ENCODE measurements around the gene RASGRP4.

DNA sequence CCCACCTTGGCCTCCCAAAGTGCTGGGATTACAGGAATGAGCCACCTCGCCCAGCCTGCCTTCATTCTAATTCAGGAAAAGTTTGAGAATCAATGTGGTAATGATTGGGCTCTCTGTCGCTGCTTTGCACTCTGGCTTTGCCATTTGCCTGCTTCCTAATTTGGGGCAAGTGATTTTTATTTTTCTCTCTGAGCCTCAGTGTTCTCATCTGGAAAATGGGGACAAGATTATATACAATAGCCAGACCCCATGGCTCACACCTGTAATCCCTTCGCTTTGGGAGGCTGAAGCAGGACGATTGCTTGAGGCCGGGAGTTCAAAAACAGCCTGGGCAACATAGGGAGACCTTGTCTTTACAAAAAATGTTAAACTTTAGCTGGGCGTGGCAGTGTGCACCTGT is 11.3 kb upstream of the RASGRP4 start:
- TF ChIP-seq, protein P1, sequence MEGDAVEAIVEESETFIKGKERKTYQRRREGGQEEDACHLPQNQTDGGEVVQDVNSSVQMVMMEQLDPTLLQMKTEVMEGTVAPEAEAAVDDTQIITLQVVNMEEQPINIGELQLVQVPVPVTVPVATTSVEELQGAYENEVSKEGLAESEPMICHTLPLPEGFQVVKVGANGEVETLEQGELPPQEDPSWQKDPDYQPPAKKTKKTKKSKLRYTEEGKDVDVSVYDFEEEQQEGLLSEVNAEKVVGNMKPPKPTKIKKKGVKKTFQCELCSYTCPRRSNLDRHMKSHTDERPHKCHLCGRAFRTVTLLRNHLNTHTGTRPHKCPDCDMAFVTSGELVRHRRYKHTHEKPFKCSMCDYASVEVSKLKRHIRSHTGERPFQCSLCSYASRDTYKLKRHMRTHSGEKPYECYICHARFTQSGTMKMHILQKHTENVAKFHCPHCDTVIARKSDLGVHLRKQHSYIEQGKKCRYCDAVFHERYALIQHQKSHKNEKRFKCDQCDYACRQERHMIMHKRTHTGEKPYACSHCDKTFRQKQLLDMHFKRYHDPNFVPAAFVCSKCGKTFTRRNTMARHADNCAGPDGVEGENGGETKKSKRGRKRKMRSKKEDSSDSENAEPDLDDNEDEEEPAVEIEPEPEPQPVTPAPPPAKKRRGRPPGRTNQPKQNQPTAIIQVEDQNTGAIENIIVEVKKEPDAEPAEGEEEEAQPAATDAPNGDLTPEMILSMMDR (tag by site-specific recombination; IDR thresholded peaks at IDR 0.05), result no peak
- no peak for TF ChIP-seq BCL11A (tag by site-specific recombination; IDR thresholded peaks at IDR 0.05; ENCODE audit: low read depth)
- TF ChIP-seq ZFP41 (tag by site-specific recombination; IDR thresholded peaks at IDR 0.05; ENCODE audit: borderline replicate concordance), result no peak
- TF ChIP-seq, protein P2, sequence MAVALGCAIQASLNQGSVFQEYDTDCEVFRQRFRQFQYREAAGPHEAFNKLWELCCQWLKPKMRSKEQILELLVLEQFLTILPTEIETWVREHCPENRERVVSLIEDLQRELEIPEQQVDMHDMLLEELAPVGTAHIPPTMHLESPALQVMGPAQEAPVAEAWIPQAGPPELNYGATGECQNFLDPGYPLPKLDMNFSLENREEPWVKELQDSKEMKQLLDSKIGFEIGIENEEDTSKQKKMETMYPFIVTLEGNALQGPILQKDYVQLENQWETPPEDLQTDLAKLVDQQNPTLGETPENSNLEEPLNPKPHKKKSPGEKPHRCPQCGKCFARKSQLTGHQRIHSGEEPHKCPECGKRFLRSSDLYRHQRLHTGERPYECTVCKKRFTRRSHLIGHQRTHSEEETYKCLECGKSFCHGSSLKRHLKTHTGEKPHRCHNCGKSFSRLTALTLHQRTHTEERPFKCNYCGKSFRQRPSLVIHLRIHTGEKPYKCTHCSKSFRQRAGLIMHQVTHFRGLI (tag by site-specific recombination; IDR thresholded peaks at IDR 0.05), result no peak
- TF ChIP-seq SP2 (tag by site-specific recombination; IDR thresholded peaks at IDR 0.05), result no peak
- TF ChIP-seq HOXD13 (CRISPR knock-in tag; IDR thresholded peaks at IDR 0.05; ENCODE audit: borderline replicate concordance), result no peak
